HG03025 (cell line): ENCODE data around the gene SLC2A10.

Source experiments
- ATAC-seq: cut with Tn5 transposase; IDR thresholded peaks from one replicate; pipeline ENCODE4 v1.9.1; 2021; ENCODE audit warnings: mild to moderate bottlenecking, moderate library complexity; ENCODE audit not compliant: unreplicated experiment, low FRiP score

SLC2A10 gene

DNA sequence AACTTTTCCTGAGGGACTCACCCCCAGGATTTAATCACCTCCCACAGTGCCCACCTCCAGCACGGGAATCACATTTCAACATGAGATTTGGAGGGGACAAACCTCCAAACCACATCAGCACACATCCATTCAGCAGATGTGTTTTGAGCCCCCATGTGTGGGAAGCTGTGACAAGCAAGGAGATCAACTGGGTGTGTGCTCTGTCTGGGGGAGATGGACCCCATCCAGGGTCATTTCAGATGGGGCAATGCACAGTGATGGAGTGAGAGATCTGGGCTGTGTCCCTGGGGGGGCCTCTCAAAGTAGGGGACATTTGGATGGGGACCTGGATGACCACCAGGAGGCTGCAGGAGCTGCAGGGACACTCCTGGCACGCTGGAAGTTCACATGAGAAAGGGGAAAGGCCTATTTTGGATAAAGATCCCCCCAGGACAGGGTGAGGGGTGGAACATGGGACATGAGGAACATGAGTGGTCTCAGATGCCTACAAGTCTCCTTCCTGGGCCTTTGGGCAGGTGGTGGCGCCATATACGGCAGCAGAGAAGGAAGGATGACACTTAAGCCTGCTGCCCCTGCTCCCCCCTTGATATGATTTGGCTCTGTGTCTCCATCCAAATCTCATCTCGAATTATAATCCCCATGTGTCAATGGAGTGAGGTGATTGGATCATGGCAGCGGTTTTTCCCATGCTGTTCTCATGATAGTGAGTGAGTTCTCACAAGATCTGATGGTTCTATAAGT is 49.6 kb downstream of the SLC2A10 start:
- ATAC-seq = no peak

DNA sequence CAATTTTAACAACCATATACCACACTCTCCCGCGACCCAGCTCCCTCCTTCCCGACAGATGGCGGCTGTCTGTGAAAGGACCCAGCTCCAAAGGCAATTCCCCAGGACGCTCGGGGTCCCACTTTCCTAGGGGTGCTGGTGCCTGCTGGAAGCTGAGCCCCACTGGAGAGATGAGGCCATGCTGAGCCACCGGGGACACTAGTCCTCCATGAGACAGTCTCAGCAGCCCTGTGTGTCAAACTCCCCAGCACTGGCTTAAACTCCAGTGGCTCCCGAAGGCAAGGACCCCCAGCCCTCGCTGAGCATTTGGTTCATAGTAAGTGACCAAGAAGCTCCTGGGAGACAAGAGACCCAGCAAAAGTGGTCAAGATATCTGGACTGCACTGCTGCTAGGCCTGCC is 52.1 kb downstream of the SLC2A10 start:
- ATAC-seq = no peak

DNA sequence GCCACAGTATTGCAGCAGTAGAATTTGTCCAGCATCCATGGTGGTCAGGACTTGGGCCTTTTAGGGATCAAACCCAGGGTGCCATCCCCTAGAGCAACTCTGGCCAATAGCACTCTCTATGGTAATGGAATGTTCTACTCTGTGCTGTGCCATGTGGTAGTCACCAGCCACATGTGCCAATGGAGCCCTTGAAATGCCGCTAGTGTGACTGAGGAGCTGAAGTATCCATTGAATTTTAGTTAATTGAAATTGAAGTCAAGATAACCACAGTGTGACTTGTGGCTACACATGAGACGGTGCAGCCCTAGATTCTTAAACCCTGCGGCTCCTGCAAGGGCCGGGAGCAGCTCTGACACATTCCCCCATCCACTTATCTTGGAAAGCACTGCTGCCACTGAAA is 54.6 kb downstream of the SLC2A10 start:
- no peak for ATAC-seq

DNA sequence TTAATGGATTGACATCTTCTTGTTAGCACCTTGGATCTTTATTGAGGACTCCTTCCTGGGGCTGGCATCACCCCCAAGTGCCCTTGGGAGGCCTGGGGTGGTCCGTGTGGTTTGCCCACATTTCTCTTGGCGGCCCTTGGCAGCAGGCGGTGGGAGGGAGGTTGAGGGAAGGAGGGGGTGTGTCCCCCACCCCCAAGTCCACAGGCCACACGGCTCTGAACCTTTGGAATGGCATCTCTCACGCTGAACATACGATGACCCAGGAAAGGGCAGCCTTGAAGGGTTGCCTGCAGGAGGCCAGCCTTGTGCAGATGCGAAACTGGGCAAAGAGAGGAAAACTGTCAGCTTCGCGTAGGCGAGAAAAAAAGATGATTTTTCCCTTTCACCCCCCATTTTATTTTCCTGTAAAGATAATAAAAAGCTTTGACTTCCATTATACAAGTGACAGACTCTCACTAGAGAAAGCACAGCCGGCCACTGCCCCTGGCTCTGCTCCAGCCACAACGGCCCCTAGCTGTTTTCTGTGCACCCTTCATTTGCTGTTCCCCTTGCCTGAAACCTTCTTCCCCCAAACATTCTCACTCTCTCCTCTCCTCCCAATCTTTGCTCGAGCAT is 56.2 kb downstream of the SLC2A10 start:
- ATAC-seq = no peak

DNA sequence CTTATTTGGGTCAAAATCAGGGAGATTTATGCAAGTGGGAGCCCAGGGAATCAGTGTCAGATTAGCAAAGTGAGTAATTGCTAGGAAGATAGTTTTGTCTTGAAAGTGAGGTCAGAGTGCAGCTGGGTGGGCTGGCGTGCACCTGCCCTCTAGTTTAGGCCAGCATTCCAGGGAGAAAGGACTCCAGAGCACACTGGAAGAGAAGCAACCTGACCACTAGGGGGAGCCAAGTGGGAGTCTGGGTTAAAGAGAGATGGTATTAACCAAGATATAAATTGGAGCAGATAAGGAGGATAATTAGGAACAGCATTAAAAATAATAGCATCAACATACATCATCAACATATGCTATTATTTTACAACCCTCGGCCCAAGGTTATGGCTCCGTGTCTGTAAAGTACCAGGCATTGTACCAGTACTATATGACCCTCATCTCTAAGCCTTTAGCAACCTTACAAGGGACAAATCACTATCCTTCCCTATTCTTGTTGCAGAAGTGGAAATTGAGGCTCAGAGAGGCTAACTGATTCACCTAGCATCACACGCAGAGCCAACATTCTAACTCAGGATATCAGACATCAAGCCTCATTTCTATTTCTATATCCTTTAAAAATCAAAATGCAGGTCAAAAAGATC is 57.8 kb downstream of the SLC2A10 start:
- ATAC-seq = no peak

DNA sequence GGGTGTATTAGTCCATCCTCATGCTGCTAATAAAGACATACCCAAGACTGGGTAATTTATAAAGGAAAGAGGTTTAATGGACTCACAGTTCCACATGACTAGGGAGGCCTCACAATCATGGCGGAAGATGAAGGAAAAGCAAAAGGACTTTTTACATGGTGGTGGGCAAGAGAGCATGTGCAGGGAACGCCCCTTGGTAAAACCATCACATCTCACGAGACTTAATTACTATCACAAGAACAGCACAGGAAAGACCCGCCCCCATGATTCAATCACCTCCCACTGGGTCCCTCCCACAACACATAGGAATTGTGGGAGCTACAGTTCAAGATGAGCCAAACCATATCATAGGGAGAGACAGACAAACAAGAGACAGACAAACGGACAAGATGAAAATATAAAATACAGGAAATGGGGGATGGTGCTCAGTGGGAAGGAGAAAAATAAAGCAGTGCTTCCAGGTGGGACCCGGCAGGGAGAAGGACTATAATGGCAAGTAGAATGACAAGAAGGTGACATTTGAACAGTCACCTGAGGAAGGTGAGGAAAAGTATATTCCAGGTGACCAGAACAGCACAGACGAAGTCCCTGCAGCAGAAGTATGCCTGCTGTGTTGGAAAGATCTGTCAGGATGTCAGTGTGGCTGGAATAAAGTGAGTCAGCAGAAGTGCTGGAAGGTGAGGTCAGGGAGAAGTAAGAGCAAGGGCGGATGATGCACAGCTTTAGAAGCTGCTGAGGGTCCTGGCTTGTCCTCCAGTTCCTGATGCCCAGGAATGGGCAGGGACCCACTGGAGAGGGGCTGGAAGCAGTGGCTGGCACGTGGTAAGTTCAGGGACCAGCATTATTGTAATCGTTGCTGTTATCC is 61.1 kb downstream of the SLC2A10 start:
- ATAC-seq = no peak

DNA sequence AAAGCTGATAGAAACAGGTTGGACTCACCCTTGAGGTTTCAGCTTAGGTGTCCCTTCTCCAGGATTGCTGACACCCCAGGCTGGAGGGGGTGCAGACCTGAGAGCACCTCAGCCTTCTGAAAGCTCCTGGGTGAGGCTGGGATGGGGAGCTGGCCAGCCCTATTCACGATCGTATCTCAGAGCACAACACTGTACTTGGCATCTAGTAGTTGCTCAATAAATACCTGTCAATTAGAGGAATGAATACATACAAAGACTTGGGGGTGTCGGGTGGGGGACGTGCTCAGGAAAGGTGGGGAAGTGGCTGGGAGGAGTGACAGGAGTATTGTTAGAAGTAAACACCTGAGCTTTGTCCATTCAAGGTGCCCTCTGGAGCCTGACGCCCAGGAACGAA is 61.7 kb downstream of the SLC2A10 start:
- ATAC-seq = no peak

DNA sequence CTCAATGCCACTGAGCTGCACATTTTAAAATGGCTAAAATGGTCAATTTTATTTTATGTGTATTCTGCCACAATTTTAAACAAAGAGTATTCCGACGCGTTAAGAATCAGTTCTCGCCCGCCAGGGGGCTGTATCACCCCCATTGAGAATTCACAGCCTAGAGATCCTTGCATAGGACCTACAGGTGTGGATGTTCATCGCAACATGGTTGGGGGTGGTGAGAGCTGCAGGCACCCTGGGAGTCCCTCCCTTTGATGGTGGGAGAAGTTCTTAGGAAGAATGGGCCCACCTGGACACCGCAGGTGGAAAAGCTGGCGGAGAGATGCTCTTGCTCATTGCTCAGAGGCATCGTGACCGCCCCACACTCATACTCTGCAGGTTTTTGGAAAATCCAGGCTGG is 63.5 kb downstream of the SLC2A10 start:
- ATAC-seq = no peak

DNA sequence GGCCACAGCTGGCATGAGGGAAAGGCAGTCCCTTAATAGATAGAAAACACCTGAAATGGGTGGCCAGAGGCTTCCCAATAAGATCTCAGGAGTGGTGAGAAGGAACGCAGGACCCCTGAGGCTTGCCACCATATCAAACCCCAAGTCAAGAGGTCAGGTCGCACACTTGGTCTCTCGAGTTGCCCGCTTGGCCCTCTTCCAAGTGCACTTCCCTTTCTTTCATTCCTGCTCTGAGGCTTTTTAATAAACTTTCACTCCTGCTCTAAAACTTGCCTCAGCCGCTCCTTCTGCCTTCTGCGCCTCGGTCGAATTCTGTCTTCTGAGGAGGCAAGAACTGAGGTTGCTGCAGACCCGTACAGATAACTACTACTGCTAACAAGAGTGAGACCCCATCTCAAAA is 64.2 kb downstream of the SLC2A10 start:
- ATAC-seq = no peak

DNA sequence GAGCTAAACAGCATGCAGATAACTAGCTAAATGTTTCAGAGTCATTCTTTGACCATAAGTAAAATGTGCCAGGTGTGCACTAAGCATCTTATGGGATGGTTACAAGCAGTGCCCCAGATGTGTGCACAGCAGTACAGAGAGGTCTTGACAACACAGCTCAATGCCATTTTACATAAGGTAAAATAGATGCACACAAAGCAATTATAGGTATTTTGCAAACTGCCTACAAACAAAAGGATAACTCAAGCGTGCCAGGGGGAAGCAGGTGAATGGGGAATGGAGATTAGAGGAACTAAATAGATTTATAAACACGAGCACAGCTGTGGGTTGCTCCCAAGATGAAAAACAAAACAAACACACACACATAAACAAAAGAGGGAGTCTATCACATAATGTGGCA is 64.8 kb downstream of the SLC2A10 start:
- no peak for ATAC-seq

DNA sequence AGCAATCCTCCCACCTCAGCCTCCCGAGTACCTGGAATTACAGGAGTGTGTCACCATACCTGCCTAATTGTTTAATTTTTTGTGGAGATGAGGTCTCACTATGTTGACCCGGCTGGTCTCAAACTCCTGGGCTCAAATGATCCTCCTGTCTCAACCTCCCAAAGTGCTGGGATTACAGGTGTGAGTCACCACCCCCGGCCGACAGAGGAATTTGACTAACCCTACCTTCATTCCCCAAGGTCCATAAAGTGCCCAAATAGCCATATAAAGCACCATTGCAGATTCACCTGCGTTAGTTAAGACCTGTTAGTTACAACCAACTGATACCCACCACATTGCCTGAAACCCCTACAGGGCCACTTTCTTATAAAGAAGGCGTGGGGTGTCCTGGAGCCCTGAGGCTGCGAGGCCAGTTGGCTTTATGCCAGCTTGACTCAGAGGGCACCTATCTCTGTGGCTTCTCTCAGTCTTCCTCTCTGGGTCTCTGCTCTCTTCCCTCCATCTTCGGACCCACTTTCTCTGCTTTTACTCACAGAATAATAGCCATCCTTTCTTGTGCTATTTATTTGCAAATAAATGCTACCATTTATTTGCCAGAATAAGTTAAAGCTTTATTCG is 65.6 kb downstream of the SLC2A10 start:
- no peak for ATAC-seq

DNA sequence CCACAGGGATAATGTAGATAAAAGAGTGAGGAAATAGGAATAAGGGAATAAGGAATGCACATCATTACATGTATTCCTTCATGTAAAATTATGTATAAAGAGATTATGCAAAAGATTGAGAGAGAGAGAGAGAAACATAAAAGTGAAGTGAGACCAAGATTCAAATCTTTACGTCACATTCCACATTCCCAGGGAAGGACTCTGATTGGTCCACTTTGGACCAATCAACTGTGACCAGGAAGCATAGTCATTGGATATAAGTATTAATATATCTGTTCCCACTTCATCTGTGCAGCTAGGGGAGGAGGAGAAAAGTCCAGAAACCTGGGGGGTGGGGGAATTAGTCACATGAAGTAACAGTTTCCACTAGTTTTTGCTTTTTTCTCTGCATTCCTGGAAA is 66.4 kb downstream of the SLC2A10 start:
- ATAC-seq = no peak

DNA sequence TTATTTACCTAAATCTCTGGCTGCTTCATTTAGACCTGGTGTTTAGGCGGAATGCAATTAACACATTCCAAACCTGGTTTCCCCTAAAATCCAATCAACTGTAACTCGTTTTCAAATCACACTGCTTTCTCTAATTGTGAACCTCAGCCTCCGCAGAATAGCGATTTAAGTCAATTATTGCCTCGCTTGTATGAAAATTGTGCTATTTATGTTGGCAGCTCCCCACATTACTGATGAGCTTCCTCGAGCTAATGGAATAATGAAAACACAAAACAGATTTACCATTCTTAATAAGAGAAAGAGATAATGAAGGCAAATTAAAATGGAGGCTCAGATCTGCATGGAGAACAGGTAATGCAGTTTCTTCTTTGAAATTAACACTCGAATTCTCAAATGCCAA is 67.9 kb downstream of the SLC2A10 start:
- ATAC-seq = no peak

DNA sequence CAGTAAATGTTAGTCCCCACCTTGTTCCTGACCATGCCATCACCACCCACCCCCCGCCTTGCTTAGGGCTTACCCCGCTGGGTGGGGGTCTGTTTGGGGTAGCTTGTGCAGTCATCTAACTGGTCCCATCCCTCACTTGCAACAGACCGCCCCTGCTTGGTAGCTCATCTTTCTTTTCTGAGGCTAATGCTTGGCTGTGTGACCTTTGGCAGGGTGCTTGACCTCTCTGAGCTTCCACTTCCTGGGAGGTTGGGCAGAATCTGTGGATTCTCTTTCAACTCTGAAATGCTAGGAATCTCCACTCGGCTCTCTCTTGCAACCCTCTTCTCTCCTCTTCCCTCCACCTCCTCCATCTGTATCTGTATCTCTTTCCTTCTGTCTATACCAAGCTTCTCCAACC is 70.4 kb downstream of the SLC2A10 start:
- ATAC-seq = no peak

DNA sequence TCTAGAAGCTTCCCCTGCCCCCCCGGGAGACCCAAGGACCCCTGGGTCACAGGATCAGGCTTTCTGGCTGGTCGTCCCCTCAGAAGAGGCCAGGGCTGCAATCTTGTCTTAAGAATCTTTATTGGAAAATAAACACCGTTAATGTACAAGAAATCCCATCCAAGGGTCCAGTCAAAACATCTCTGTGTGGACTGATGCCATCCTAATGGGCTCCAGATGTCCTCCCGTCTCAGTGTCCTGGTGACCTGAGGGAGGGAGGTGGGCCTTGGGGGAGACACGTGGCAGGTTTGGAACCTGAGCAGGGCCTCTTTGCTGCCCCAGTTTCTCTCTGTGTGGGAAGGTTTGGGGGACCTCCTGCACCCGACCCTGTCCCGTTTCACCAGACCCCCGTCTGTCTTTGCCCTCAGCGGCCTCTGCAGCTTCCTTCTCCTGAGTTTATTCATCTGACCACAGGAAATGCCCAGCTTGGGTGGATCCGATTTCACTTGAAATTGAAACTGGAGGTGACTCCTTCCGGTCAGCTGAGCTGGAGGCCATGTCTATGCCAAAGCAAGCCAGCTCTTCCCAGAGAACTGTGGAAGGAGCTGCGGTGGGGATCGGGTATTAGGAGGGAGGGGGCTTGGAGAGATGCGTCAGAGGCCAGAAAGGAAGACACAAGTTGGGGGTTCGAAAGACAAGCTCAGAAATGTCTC is 75.1 kb downstream of the SLC2A10 start:
- no peak for ATAC-seq
